Right kidney (tissue), 1 donor: ENCODE data around the gene GPX4.

ENCODE experiments used
- DNase-seq: peaks from one replicate; pipeline ENCODE4 v3.0.0-alpha.2; 2016

GPX4 gene

DNA sequence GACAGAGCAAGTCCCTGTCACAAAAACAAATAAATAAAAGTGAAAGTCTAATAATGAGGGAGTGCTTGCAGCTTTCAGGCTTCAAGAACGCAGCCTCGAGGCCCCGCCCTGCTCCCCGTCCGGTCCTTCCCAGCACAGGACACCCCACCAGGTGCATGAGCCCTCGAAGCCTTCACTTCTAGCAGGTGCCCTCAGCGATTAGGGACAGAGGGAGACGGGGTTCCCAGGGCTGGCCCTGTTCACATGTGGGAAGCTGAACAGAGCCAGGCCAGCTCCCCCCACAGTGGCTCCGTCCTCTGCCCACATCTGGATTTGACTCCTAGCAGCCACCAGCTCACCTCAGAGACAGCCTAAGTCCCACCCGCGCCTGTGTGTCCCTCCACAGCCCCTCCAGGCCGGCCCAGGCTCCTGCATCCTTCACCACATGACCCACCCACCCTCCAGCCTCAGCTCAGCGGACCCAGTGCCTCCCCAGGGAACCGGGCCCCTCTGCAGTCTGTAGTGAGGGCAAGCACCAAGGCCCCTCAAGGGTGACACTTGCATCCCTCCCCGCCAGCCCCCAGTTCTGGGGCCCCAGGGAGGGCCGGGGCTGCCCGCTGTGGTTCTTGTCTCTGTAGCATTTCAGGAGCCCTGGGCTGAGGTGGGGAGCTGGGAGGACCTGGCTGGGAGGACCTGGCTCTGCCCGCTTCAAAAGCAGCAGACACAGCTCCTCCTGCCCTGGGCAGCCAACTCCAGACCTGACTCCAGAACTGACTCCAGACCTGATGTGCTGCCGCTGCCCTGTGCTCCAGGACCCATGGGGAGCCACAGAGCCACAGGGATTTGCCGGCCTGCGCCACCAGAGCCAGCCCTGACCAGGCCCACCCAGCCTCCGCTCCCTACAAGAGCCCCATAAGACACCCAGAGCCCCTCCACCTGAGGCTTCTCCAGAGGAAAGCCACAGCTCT is 27.2 kb downstream of the GPX4 start:
- DNase-seq, result peak; percentile 67

DNA sequence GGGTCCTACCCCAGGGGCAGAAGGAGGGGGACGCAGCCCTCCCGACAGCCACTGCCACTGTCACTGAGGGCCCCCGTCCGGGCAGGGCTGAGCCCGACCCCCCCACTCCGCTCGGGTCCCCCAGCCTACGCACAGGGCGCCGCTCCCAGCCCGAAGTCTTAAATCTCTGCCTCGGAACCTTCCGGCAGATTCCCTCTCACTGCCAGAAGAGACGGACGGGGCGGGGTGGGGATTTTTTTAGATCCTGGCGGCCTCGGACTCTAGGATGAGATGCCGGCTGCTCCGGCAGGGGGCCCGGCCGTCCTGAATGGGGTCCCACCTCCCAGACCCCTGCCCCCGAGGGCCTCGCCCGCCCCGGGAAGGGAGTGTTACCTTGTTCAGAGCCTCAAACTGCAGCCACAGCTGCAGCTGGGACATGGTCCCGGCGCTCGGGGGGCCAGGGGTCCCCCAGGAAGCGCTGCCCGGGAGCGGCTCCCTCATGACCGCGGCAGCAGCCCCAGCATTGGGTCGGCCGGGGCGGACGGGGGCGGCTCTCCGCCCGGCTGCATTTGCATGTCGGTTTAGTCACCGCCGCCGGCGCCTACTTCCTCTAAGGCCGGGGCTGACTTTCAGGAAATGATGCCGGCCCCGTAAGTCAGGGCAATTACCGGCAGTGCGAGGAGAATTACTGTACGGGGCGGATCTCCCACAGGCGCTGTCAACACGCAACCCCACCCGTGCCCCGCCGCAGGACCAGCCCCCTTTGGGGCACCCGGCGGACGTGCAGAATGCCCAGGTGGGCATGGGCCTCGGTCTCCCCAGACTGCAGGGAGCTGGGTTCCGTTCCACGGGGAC is 28.1 kb downstream of the GPX4 start:
- peak; percentile 76 for DNase-seq

- DNase-seq, result no peak
These were observed 29.0 kb downstream of the GPX4 start for GRCh38 chr19:1132552-1133383.

DNA sequence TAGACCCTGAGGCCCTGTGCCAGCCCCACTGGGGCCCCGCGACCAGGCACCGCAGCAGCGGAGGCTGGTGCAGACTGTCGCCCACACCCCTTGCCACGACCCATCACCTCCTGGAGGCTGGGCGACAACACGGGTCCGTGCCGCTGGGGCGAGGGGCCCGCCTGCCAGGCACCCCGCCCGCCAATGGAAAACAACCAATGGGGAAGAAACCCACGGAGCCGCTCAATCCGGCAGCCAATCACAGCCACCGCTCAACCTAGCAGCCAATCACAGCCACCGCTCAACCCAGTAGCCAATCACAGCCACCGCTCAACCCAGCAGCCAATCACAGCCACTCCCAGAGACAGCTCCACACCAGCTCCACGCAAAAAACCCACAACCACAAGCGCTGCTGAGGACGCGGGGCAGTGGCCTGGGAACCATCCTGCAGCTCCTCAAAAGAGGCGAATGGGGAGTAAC is 29.7 kb downstream of the GPX4 start:
- DNase-seq, result no peak

- DNase-seq, result no peak
These were observed 30.6 kb downstream of the GPX4 start for GRCh38 chr19:1134431-1134830.

GRCh38 chr19:1135454-1135853 is 31.7 kb downstream of the GPX4 start:
- DNase-seq, result no peak

DNA sequence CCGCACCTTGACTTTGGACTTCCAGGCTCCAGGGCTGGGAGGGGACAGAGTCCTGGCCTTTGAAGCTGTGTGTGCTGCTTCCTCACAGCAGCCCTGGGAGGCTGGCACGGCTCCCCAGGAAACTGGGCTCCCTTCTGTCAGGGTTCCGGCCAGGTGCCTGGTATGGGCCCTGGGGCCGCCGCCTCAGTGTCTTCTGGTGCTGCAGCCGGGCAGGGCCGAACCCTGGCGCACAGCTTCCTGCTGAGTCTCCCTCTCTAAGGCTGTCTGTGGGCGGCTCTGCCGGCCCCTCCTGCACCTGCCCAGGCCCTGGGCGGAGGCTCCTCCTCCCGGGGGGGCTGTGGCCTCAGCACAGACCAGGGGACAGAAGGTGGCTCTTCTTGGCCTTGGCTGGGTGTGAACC is 32.4 kb downstream of the GPX4 start:
- DNase-seq, result peak; percentile 21

GRCh38 chr19:1136621-1137317 is 33.0 kb downstream of the GPX4 start:
- no peak for DNase-seq

DNA sequence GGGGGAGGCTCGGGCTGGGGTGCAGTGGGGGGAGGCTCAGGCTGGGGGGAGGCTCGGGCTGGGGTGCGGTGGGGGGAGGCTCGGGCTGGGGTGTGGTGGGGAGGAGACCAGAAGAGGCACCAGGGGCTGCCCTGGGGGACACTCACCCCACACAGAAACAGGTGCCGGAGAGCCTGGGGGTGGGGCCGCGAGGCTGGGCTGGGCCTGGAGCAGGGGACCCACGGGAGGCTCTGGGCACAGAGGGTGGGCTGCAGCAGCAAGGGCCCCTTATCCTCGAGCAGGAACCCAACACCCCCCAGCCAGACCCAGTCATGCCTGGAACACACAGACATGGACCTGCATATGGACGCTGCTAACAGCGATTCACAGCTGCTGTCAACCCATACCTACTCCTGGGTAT is 34.3 kb downstream of the GPX4 start:
- DNase-seq, result no peak

- DNase-seq, result no peak
These were observed 35.3 kb downstream of the GPX4 start for GRCh38 chr19:1139126-1139525.

DNA sequence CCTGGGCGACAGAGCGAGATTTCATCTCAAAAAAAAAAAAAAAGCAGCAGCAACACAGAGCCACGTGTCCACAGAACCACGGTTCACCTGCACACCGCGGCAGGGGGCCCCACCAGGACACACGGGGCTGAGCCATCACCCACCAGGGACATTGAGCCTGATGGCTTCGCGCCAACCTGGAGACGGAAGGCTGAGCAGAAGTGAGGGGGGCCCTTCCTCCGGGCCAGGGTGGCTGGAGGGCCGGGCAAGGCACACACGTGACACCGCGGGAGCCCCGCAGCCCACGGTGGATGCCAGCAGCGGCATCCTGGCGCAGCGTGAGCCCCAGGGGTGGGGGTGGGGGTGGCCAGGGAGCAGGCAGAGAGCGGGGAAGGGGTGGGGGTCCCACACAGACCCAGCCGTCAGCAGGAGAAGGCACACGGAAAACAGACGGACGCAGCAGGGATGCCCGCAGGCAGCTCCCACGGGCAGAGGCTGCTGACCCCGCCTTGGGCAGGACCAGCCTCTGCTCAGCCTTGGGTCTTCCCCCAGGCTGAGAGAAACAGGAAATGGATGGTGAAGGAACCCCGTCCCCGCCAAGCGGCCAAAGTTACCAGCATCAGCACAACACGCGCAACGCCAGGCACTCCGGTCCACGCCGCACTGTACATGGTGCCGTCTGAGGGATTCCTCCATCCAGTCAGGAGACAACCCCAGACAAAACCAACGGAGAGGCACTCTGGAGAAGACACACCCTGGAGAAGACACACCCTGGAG is 36.7 kb downstream of the GPX4 start:
- no peak for DNase-seq

DNA sequence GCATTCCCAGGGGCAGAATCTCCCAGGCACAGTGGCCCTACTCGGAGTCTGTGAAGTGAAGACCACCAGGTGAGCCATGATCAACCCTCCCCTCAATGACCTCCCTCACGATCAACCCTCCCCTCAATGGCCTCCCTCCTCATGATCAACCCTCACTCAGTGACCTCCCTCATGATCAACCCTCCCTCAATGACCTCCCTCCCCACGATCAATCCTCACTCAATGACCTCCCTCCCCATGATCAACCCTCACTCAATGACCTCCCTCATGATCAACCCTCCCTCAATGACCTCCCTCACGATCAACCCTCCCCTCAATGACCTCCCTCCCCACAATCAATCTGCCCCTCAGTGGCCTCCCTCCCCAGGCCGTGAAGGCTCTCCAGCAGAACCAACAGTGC is 38.1 kb downstream of the GPX4 start:
- DNase-seq, result no peak

DNA sequence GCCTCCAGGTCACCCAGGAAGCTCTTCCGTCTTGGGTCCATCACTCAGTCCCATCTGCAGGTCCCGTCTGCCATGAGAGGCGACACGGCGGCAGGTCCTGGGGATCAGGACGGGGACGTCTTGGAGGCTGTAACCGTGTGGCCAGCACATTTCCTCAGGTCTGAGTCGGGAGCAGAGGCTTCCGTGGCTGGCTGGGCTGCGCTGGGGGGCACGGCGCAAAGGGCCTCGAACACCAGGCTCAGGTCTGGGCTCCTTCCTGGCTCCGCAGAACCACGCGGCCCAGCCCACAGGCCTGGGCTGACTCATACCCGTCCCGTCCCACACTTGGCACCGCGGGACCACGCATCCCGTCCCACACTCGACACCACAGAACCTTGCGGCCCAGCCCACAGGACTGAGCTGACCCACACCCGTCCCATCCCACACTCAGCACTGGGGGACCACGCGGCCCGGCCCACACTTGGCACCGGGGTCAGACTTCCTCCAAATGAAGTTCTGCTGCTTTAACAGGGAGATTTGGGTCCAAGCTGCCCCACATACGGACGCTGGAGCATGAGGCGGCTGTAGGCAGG is 40.1 kb downstream of the GPX4 start:
- DNase-seq, result no peak

DNA sequence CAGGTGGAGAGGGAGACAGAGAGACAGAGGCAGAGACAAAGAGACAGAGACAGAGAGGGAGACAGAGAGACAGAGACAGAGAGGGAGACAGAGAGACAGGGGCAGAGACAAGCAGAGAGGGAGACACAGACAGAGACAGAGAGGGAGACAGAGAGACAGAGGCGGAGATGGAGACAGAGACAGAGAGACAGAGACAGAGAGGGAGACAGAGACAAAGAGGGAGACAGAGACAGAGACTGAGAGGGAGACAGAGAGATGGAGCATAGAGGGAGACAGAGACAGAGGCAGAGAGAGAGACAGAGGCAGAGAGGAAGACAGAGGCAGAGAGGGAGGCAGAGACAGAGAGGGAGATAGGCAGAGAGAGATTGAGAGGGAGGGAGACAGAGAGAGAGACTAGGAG is 40.9 kb downstream of the GPX4 start:
- no peak for DNase-seq

GRCh38 chr19:1145635-1146411 is 42.0 kb downstream of the GPX4 start:
- no peak for DNase-seq

- DNase-seq, result peak; percentile 33
These were observed 42.6 kb downstream of the GPX4 start for GRCh38 chr19:1146412-1146699.

GRCh38 chr19:1146858-1147780 is 43.3 kb downstream of the GPX4 start:
- no peak for DNase-seq

- DNase-seq, result peak; percentile 19
These were observed 44.2 kb downstream of the GPX4 start for GRCh38 chr19:1147934-1148549.
